BLaER1 treated with 17β-estradiol and CSF1 and Interleukin-3, amounts not matched to agents 10 nM and 100 nM (cell line): ENCODE results near the gene GNS.

Source experiments
- H3K27ac ChIP-seq, 11 experiments: shearing (Covaris generic); formaldehyde crosslinking; 2 replicates each; pipeline ENCODE4 v1.8.1; 2022
- H3K27me3 ChIP-seq, 11 experiments: shearing (Covaris generic); formaldehyde crosslinking; 2 replicates each; pipeline ENCODE4 v1.8.1; 2022
- H3K36me3 ChIP-seq, 11 experiments: shearing (Covaris generic); formaldehyde crosslinking; 2 replicates each; pipeline ENCODE4 v1.8.1; 2022
- H3K4me1 ChIP-seq, 10 experiments: shearing (Covaris generic); formaldehyde crosslinking; 2 replicates each; pipeline ENCODE4 v1.8.1; 2022
- H3K4me2 ChIP-seq, 11 experiments: shearing (Covaris generic); formaldehyde crosslinking; 2 replicates each; pipeline ENCODE4 v1.8.1; 2022
- H3K4me3 ChIP-seq, 10 experiments: shearing (Covaris generic); formaldehyde crosslinking; 2 replicates each; pipeline ENCODE4 v1.8.1; 2022
- H3K9ac ChIP-seq, 11 experiments: shearing (Covaris generic); formaldehyde crosslinking; 2 replicates each; pipeline ENCODE4 v1.8.1; 2022
- H3K9me3 ChIP-seq, 11 experiments: shearing (Covaris generic); formaldehyde crosslinking; replicated peaks in 1 of 11; 2 replicates each; pipeline ENCODE4 v1.8.1; 2022
- H4K20me1 ChIP-seq, 11 experiments: shearing (Covaris generic); formaldehyde crosslinking; 2 replicates each; pipeline ENCODE4 v1.8.1; 2022
- Cebpa-rat ChIP-seq, 11 experiments: shearing (Covaris generic); IDR thresholded peaks; 2 replicates each; pipeline ENCODE4 v1.8.1; 2022

The GNS gene

GRCh38 chr12:64685605-64686004, 73.6 kb downstream of the GNS start:
- Histone ChIP-seq H3K4me3 (no peak overlapping the region), H3K9me3 (0 out of 22 replicates have a peak, but pooled peaks cover 0 to 6% (median 0%) of the 10 kb centered on the region in 11 experiments), H3K36me3 (peaks cover 55 to 82% (median 65%) of the 10 kb centered on the region in 11 experiments), H3K27ac (peak overlapping the region in 9 of 11 experiments; percentile 17 to 63 (median 59); a peak in 14 of 22 replicates), H3K27me3 (no peaks in the 10 kb centered on the region), H3K4me2 (peak overlapping the region in 4 of 11 experiments; percentile 14 to 72 (median 63); a peak in 1 of 22 replicates), H3K4me1 (peaks cover 65 to 88% (median 76%) of the 10 kb centered on the region in 10 experiments), H3K9ac (no peak overlapping the region; a peak in 1 of 22 replicates), H4K20me1 (peaks cover 4 to 100% (median 96%) of the 10 kb centered on the region in 11 experiments; a peak in 20 of 22 replicates)
- no peak for TF ChIP-seq Cebpa-rat (IDR thresholded peaks at IDR 0.05)

- Histone ChIP-seq H3K27ac (peak overlapping the region in 10 of 11 experiments; percentile 6 to 63 (median 58); a peak in 17 of 22 replicates), H3K36me3 (peaks cover 49 to 80% (median 59%) of the 10 kb centered on the region in 11 experiments), H3K4me3 (no peak overlapping the region), H3K27me3 (no peaks in the 10 kb centered on the region), H4K20me1 (peaks cover 4 to 100% (median 97%) of the 10 kb centered on the region in 11 experiments; a peak in 20 of 22 replicates), H3K9me3 (0 out of 22 replicates have a peak, but pooled peaks cover 0 to 6% (median 0%) of the 10 kb centered on the region in 11 experiments), H3K4me1 (peaks cover 71 to 88% (median 82%) of the 10 kb centered on the region in 10 experiments), H3K4me2 (peak overlapping the region in 8 of 11 experiments; percentile 26 to 73 (median 62); a peak in 12 of 22 replicates), H3K9ac (no peak overlapping the region; a peak in 1 of 22 replicates)
- no peak for TF ChIP-seq Cebpa-rat (IDR thresholded peaks at IDR 0.05)
Measured at GRCh38 chr12:64685050-64685449, 74.2 kb downstream of the GNS start.

- H3K4me3 ChIP-seq, result no peak overlapping the region
- peaks cover 81 to 98% (median 92%) of the 10 kb centered on the region in 10 experiments for H3K4me1 ChIP-seq
- 0 out of 22 replicates have a peak, but pooled peaks cover 0 to 6% (median 0%) of the 10 kb centered on the region in 11 experiments for H3K9me3 ChIP-seq
Measured at GRCh38 chr12:64683816-64684543, 75.2 kb downstream of the GNS start.

GRCh38 chr12:64682572-64683277, 76.5 kb downstream of the GNS start:
- H3K36me3 ChIP-seq, result peaks cover 27 to 69% (median 38%) of the 10 kb centered on the region in 11 experiments
- H3K4me3 ChIP-seq, result no peak overlapping the region
- H4K20me1 ChIP-seq, result peaks cover 0 to 100% (median 97%) of the 10 kb centered on the region in 11 experiments; a peak in 20 of 22 replicates
- no peak for TF ChIP-seq Cebpa-rat (IDR thresholded peaks at IDR 0.05)
- H3K9ac ChIP-seq, result peak overlapping the region in 1 of 11 experiments; percentile 19; a peak in 1 of 22 replicates
- no peaks in the 10 kb centered on the region for H3K27me3 ChIP-seq
- peak overlapping the region; percentile 26 to 77 (median 63) for H3K4me2 ChIP-seq
- peaks cover 84 to 100% (median 93%) of the 10 kb centered on the region in 10 experiments for H3K4me1 ChIP-seq
- 0 out of 22 replicates have a peak, but pooled peaks cover 0 to 6% (median 0%) of the 10 kb centered on the region in 11 experiments for H3K9me3 ChIP-seq
- peak overlapping the region in 10 of 11 experiments; percentile 6 to 62 (median 30); a peak in 14 of 22 replicates for H3K27ac ChIP-seq

More at GRCh38 chr12:64683816-64684543, 75.2 kb downstream of the GNS start:
- Histone ChIP-seq H3K27ac (peak overlapping the region in 10 of 11 experiments; percentile 6 to 63 (median 58); a peak in 19 of 22 replicates), H3K9ac (peak overlapping the region in 4 of 11 experiments; percentile 7 to 23 (median 10); a peak in 3 of 22 replicates), H3K36me3 (peaks cover 39 to 75% (median 48%) of the 10 kb centered on the region in 11 experiments), H3K4me2 (peak overlapping the region; percentile 26 to 77 (median 63)), H3K27me3 (no peaks in the 10 kb centered on the region), H4K20me1 (peaks cover 0 to 100% (median 97%) of the 10 kb centered on the region in 11 experiments; a peak in 20 of 22 replicates)
- no peak for TF ChIP-seq Cebpa-rat (IDR thresholded peaks at IDR 0.05)

GRCh38 chr12:64681200-64682052, 77.8 kb downstream of the GNS start:
- H4K20me1 ChIP-seq, result peaks cover 0 to 100% (median 97%) of the 10 kb centered on the region in 11 experiments; a peak in 20 of 22 replicates
- peak overlapping the region in 10 of 11 experiments; percentile 7 to 64 (median 31); a peak in 12 of 22 replicates for H3K27ac ChIP-seq
- H3K4me2 ChIP-seq, result peak overlapping the region; percentile 49 to 77 (median 63)
- peaks cover 17 to 65% (median 25%) of the 10 kb centered on the region in 11 experiments for H3K36me3 ChIP-seq
- no peak overlapping the region for H3K9ac ChIP-seq
- no peak overlapping the region for H3K4me3 ChIP-seq
- 0 out of 22 replicates have a peak, but pooled peaks cover 0 to 6% (median 0%) of the 10 kb centered on the region in 11 experiments for H3K9me3 ChIP-seq
- peaks cover 87 to 100% (median 93%) of the 10 kb centered on the region in 10 experiments for H3K4me1 ChIP-seq
- H3K27me3 ChIP-seq, result no peaks in the 10 kb centered on the region
- TF ChIP-seq Cebpa-rat (IDR thresholded peaks at IDR 0.05), result no peak

- peak overlapping the region; percentile 49 to 77 (median 63) for H3K4me2 ChIP-seq
- no peak for TF ChIP-seq Cebpa-rat (IDR thresholded peaks at IDR 0.05)
Measured at GRCh38 chr12:64680235-64680634, 79.0 kb downstream of the GNS start.

GRCh38 chr12:64679487-64680001, 79.7 kb downstream of the GNS start:
- TF ChIP-seq Cebpa-rat (IDR thresholded peaks at IDR 0.05), result no peak

More at GRCh38 chr12:64680235-64680634, 79.0 kb downstream of the GNS start:
- Histone ChIP-seq H3K27me3 (no peaks in the 10 kb centered on the region), H3K4me3 (peak overlapping the region in 2 of 10 experiments; percentile 23 to 29; a peak in 2 of 20 replicates), H3K4me1 (peaks cover 90 to 100% (median 100%) of the 10 kb centered on the region in 10 experiments), H4K20me1 (peaks cover 0 to 100% (median 99%) of the 10 kb centered on the region in 11 experiments; a peak in 21 of 22 replicates), H3K36me3 (peaks cover 5 to 53% (median 14%) of the 10 kb centered on the region in 11 experiments), H3K9ac (peak overlapping the region in 6 of 11 experiments; percentile 16 to 65 (median 46); a peak in 9 of 22 replicates), H3K27ac (peak overlapping the region in 10 of 11 experiments; percentile 48 to 69 (median 64); a peak in 19 of 22 replicates), H3K9me3 (no peaks in the 10 kb centered on the region)

More at GRCh38 chr12:64679487-64680001, 79.7 kb downstream of the GNS start:
- peaks cover 86 to 99% (median 97%) of the 10 kb centered on the region in 10 experiments for H3K4me1 ChIP-seq
- H3K4me2 ChIP-seq, result peak overlapping the region; percentile 49 to 77 (median 63)
- peak overlapping the region in 10 of 11 experiments; percentile 48 to 69 (median 64); a peak in 19 of 22 replicates for H3K27ac ChIP-seq
- H3K4me3 ChIP-seq, result peak overlapping the region in 3 of 10 experiments; percentile 23 to 29 (median 25); a peak in 3 of 20 replicates
- peak overlapping the region in 10 of 11 experiments; percentile 8 to 65 (median 37); a peak in 14 of 22 replicates for H3K9ac ChIP-seq
- H3K9me3 ChIP-seq, result no peaks in the 10 kb centered on the region
- peaks cover 0 to 99% (median 97%) of the 10 kb centered on the region in 11 experiments; a peak in 21 of 22 replicates for H4K20me1 ChIP-seq
- peaks cover 0 to 47% (median 7%) of the 10 kb centered on the region in 11 experiments; a peak in 15 of 22 replicates for H3K36me3 ChIP-seq
- H3K27me3 ChIP-seq, result no peaks in the 10 kb centered on the region
